Measurements from ENCODE around the gene FMN1. TPM values are rescaled to one million over a fixed set of nuclear protein-coding genes. Genes with fewer than 3 reads are reported as not detected.

The FMN1 gene
- total and polyA plus RNA-seq, 2 experiments from 2014 or later: 0.93 to 2.2 TPM

- no peak overlapping the region for H3K4me2 ChIP-seq (ENCODE audit: unreplicated experiment)
- H3F3A ChIP-seq (ENCODE audit: insufficient read depth): peaks cover 29% of the 10 kb centered on the region
- H3K9ac ChIP-seq: no peak overlapping the region
- in situ Hi-C loops (cut with MboI): no loop called here
- H3K9me2 ChIP-seq (ENCODE audit: insufficient read depth): 0 out of 2 replicates have a peak, but pooled peaks cover 4% of the 10 kb centered on the region
- no peak for DNase-seq
- H3K79me2 ChIP-seq (ENCODE audit: insufficient read depth): no peaks in the 10 kb centered on the region
- no peaks in the 10 kb centered on the region for H3K9me3 ChIP-seq (ENCODE audit: low read depth)
- H3K27ac ChIP-seq: no peak overlapping the region
- H3K4me1 ChIP-seq (ENCODE audit: insufficient read depth): peaks cover 41% of the 10 kb centered on the region
- no peak overlapping the region for H3K4me3 ChIP-seq
- no peak for TF ChIP-seq EZH2 (IDR thresholded peaks at IDR 0.05; ENCODE audit: insufficient read depth, poor library complexity, severe bottlenecking)
- TF ChIP-seq EZH2phosphoT487 (IDR thresholded peaks at IDR 0.05; ENCODE audit: insufficient read depth, low read depth): no peak
- H3K27me3 ChIP-seq (replicated peaks; ENCODE audit: insufficient read depth): no peaks in the 10 kb centered on the region
- WGBS, 2 experiments (ENCODE audit: low coverage in 1 of 2, low lambda C conversion rate in 2 of 2, missing lambda C conversion rate in 2 of 2): 76 to 77% methylated on average over 7 of the region's 7 CpGs
- no peaks in the 10 kb centered on the region for H3K36me3 ChIP-seq (ENCODE audit: low read depth)
- H4K20me1 ChIP-seq (ENCODE audit: insufficient read depth): no peaks in the 10 kb centered on the region
- H2AFZ ChIP-seq: no peak overlapping the region
Measured at GRCh38 chr15:32786906-32787305, 407.6 kb downstream of the FMN1 start.

- peak; percentile 60 for DNase-seq
- no peak overlapping the region for H3K27ac ChIP-seq
Measured at GRCh38 chr15:32784581-32784980, 409.9 kb downstream of the FMN1 start.

GRCh38 chr15:32781781-32782180, 412.7 kb downstream of the FMN1 start:
- H3K9me2 ChIP-seq (ENCODE audit: insufficient read depth): no peaks in the 10 kb centered on the region
- no peaks in the 10 kb centered on the region for H4K20me1 ChIP-seq (ENCODE audit: insufficient read depth)
- H3F3A ChIP-seq (ENCODE audit: insufficient read depth): peaks cover 6% of the 10 kb centered on the region; the same call in 1 of the 2 replicates
- no peak overlapping the region for H3K9ac ChIP-seq
- no peak overlapping the region for H3K4me3 ChIP-seq
- no peak overlapping the region for H3K4me2 ChIP-seq (ENCODE audit: unreplicated experiment)
- TF ChIP-seq EZH2phosphoT487 (IDR thresholded peaks at IDR 0.05; ENCODE audit: insufficient read depth, low read depth): no peak
- no peak for TF ChIP-seq EZH2 (IDR thresholded peaks at IDR 0.05; ENCODE audit: insufficient read depth, poor library complexity, severe bottlenecking)
- in situ Hi-C loops (cut with MboI): no loop called here
- H3K27me3 ChIP-seq (replicated peaks; ENCODE audit: insufficient read depth): no peaks in the 10 kb centered on the region
- H3K79me2 ChIP-seq (ENCODE audit: insufficient read depth): no peaks in the 10 kb centered on the region
- WGBS, 2 experiments (ENCODE audit: low coverage in 1 of 2, low lambda C conversion rate in 2 of 2, missing lambda C conversion rate in 2 of 2): 95 to 97% methylated on average over 3 of the region's 3 CpGs
- no peak overlapping the region for H2AFZ ChIP-seq
- peaks cover 18% of the 10 kb centered on the region for H3K4me1 ChIP-seq (ENCODE audit: insufficient read depth)
- no peak overlapping the region for H3K27ac ChIP-seq
- no peaks in the 10 kb centered on the region; the same call in 1 of the 2 replicates for H3K36me3 ChIP-seq (ENCODE audit: low read depth)
- DNase-seq: no peak
- peaks cover 6% of the 10 kb centered on the region for H3K9me3 ChIP-seq (ENCODE audit: low read depth)

More at GRCh38 chr15:32784581-32784980, 409.9 kb downstream of the FMN1 start:
- in situ Hi-C loops (cut with MboI): no loop called here
- TF ChIP-seq EZH2 (IDR thresholded peaks at IDR 0.05; ENCODE audit: insufficient read depth, poor library complexity, severe bottlenecking) (no peak), EZH2phosphoT487 (IDR thresholded peaks at IDR 0.05; ENCODE audit: insufficient read depth, low read depth) (no peak)
- no peak overlapping the region for H3K4me2 ChIP-seq (ENCODE audit: unreplicated experiment)
- H3K9me3 ChIP-seq (ENCODE audit: low read depth): no peaks in the 10 kb centered on the region
- 0 out of 2 replicates have a peak, but pooled peaks cover 4% of the 10 kb centered on the region for H3K9me2 ChIP-seq (ENCODE audit: insufficient read depth)
- H4K20me1 ChIP-seq (ENCODE audit: insufficient read depth): no peaks in the 10 kb centered on the region
- no peaks in the 10 kb centered on the region for H3K79me2 ChIP-seq (ENCODE audit: insufficient read depth)
- H3K4me3 ChIP-seq: no peak overlapping the region
- no peak overlapping the region for H3K9ac ChIP-seq
- no peaks in the 10 kb centered on the region for H3K36me3 ChIP-seq (ENCODE audit: low read depth)
- peaks cover 9% of the 10 kb centered on the region; the same call in 1 of the 2 replicates for H3F3A ChIP-seq (ENCODE audit: insufficient read depth)
- H3K27me3 ChIP-seq (replicated peaks; ENCODE audit: insufficient read depth): no peaks in the 10 kb centered on the region
- H2AFZ ChIP-seq: no peak overlapping the region
- H3K4me1 ChIP-seq (ENCODE audit: insufficient read depth): peaks cover 25% of the 10 kb centered on the region

GRCh38 chr15:32778391-32779176, 415.9 kb downstream of the FMN1 start:
- peaks cover 33% of the 10 kb centered on the region for H3F3A ChIP-seq (ENCODE audit: insufficient read depth)
- peaks cover 33% of the 10 kb centered on the region for H3K4me1 ChIP-seq (ENCODE audit: insufficient read depth)
- H3K4me3 ChIP-seq: no peak overlapping the region
- TF ChIP-seq EZH2 (IDR thresholded peaks at IDR 0.05; ENCODE audit: insufficient read depth, poor library complexity, severe bottlenecking): no peak
- TF ChIP-seq EZH2phosphoT487 (IDR thresholded peaks at IDR 0.05; ENCODE audit: insufficient read depth, low read depth): no peak
- no peaks in the 10 kb centered on the region for H4K20me1 ChIP-seq (ENCODE audit: insufficient read depth)
- WGBS, 2 experiments (ENCODE audit: low coverage in 1 of 2, low lambda C conversion rate in 2 of 2, missing lambda C conversion rate in 2 of 2): 92 to 97% methylated on average over 4 of the region's 4 CpGs
- no peak overlapping the region for H3K27ac ChIP-seq
- H3K9ac ChIP-seq: no peak overlapping the region
- no peak for DNase-seq
- in situ Hi-C loops (cut with MboI): no loop called here
- H3K4me2 ChIP-seq (ENCODE audit: unreplicated experiment): no peak overlapping the region
- peaks cover 6% of the 10 kb centered on the region for H3K9me3 ChIP-seq (ENCODE audit: low read depth)
- H3K9me2 ChIP-seq (ENCODE audit: insufficient read depth): no peaks in the 10 kb centered on the region
- H2AFZ ChIP-seq: no peak overlapping the region
- H3K79me2 ChIP-seq (ENCODE audit: insufficient read depth): no peaks in the 10 kb centered on the region
- H3K27me3 ChIP-seq (replicated peaks; ENCODE audit: insufficient read depth): no peaks in the 10 kb centered on the region
- no peaks in the 10 kb centered on the region; the same call in 1 of the 2 replicates for H3K36me3 ChIP-seq (ENCODE audit: low read depth)
